SK-N-MC (cell line): ENCODE measurements around the gene HOXC6.

Source experiments
- EZH2 ChIP-seq: fragments of 200-600 bp; sonication (generic); IDR thresholded peaks from one replicate; pipeline ENCODE4 v1.6.1; 2017; ENCODE audit warnings: antibody characterized with exemption
- FOXP2 ChIP-seq: optimal IDR thresholded peaks from 2 replicates; pipeline ENCODE3; 2011; ENCODE audit warnings: mild to moderate bottlenecking, moderate library complexity; ENCODE audit not compliant: insufficient read depth; ENCODE audit errors: extremely low read length, control extremely low read depth
- POLR2AphosphoS5 ChIP-seq: IDR thresholded peaks from 2 replicates; pipeline ENCODE4 v1.6.1; 2012; ENCODE audit warnings: mild to moderate bottlenecking, low read depth, low read length, borderline replicate concordance

GRCh38 chr12:54055552-54055951 lies 27.3 kb downstream of the HOXC6 start:
- TF ChIP-seq POLR2AphosphoS5 = no peak
- no peak for TF ChIP-seq EZH2
- TF ChIP-seq FOXP2 = no peak
